ENCODE results near the gene SURF2. TPM values are rescaled to one million over a fixed set of nuclear protein-coding genes. Genes with fewer than 3 reads are reported as not detected.
"Not testable (repeated sequence)": the region's sequence is repeated elsewhere in the genome, so short reads cannot be mapped to it uniquely, and the experiment has no call there.

SURF2 gene
- total RNA-seq (2014; rRNA removed), result 25.3 and 29.6 TPM in 2 replicates
- 32.7 TPM for polyA plus RNA-seq (2012)

- DNase-seq (ENCODE audit: low read depth), result peak; percentile 71
Observed at GRCh38 chr9:133356391-133357091, at the start of gene SURF2, which contains the start of gene SURF1. TSS of gene SURF2 (plus strand) at chr9:133356550. CDS start at chr9:133356593, 43 bp downstream. TSS of gene SURF1 (minus strand) at chr9:133356487. CDS start at chr9:133356453, 34 bp downstream.

- DNase-seq (ENCODE audit: low read depth), result no peak
Observed at GRCh38 chr9:133307301-133307700, 49.0 kb upstream of the SURF2 start.

- no peak for DNase-seq (ENCODE audit: low read depth)
Observed at GRCh38 chr9:133309608-133310007, 46.7 kb upstream of the SURF2 start.

DNA sequence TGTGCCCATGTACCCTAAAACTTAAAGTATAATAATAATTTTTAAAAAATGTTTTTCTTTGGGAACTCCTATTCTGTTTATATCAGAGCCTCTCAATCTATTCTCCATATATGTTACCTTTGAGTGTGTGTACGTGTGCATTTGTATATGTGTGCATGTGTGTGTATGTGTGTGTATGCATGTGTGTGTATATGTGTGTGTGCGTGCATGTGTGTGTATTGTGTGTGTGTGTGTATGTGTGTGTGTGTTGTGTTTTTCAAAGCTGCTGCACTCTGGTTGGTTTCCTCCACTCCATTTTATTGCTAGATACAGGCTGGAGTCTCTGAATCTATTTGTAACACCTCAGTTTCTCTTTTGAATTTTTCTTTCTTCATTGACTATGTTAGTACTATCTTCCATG, 40.4 kb upstream of the SURF2 start:
- DNase-seq (ENCODE audit: low read depth), result no peak

DNA sequence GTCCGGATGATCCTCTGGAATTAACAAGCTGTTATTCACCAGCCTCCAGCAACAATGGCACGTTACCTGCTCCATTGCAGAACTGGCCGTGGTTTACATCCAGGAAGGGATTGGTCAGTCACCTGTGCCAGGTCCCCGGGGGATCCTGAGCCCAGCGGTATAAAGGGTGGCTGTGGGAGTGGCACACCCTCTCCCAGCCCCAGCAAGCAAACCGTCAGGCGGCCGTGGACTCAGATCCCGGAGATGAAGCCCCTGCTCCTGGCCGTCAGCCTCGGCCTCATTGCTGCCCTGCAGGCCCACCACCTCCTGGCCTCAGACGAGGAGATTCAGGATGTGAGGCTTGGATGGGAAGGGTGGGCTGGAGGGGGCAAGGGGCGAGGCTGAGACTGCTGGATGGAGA, 38.8 kb upstream of the SURF2 start:
- not testable (repeated sequence) for DNase-seq (ENCODE audit: low read depth)

DNA sequence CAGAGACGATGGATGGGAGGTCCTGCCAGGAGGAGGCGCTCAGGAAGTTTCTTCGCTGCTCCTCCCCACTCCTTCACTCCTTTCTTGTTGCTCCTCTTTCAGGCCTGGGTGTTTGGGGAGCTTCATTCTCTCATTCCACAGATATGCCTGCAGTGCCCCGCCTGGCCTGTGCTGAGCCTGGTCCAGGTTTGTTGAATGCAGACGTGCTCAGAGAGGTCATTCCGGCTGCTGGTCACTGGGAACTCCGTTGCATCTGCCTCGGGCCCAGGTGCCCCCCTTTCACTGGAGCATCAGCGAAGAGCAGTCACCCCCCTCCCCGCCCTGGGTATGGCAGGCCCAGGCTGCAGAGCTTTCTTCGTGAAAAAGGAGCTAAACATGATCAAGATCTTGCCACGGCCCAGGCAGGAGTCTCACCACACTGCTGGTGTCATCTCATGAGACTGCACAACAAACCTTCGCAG, 35.9 kb upstream of the SURF2 start:
- DNase-seq (ENCODE audit: low read depth), result no peak

- no peak for DNase-seq (ENCODE audit: low read depth)
Observed at GRCh38 chr9:133321411-133321935, 34.9 kb upstream of the SURF2 start.

DNA sequence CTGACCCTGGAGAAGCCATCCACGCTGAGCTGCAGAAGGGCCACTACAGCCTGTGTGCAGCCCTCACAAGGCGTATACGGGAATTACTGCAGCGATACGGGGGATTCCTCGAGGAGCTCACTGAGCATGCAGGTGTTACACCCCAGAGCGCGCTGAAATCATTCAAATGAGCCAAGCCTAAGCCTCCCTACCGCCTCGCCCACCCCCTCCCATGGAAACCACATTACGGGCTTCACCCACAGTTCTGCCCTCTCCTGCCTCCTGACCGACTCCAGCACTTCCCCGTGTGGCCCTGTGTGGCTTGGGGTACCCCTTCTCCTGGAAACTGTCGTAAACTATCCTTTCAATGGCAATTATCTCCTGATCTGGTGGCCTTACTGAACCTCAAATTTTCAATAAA, 33.6 kb upstream of the SURF2 start:
- DNase-seq (ENCODE audit: low read depth), result no peak

DNA sequence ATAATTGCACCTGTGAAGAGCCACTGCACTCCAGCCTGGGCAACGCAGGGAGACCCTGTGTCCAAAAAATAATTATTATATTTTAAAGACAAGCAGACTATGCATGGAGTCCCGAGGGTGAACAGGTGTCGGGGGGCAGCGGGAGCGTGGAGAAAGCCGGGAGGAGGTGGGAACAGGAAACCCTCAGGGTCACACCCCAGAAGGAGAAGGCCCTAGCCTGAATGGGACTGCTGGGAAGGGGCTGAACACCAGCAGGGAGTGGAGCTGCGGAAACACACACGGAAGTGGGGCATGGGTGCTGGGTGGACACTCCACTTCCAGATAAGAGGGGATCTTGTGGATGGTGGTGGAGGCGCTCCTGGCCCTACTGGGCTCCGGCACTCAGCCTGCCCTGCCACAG, 33.1 kb upstream of the SURF2 start:
- no peak for DNase-seq (ENCODE audit: low read depth)

GRCh38 chr9:133323991-133324703, 32.2 kb upstream of the SURF2 start:
- DNase-seq (ENCODE audit: low read depth), result no peak

DNA sequence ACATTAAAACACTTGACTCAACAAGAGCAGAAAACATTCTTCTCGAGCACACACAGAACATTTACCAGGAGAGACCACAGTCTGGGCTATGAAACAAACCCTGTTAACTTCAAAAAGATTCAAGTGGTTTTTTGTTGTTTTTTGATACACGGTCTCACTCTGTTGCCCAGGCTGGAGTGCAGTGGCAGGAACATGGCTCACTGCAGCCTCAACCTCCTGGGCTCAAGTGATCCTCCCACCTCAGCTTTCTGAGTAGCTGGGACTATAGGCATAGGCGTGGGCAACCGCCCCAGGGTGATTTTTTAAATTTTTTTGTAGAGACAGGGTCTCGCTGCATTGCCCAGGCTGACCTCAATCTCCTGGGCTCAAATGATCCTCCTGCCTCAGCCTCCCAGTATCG, 29.3 kb upstream of the SURF2 start:
- not testable (repeated sequence) for DNase-seq (ENCODE audit: low read depth)

- no peak for DNase-seq (ENCODE audit: low read depth)
Observed at GRCh38 chr9:133327834-133328484, 28.4 kb upstream of the SURF2 start.

DNA sequence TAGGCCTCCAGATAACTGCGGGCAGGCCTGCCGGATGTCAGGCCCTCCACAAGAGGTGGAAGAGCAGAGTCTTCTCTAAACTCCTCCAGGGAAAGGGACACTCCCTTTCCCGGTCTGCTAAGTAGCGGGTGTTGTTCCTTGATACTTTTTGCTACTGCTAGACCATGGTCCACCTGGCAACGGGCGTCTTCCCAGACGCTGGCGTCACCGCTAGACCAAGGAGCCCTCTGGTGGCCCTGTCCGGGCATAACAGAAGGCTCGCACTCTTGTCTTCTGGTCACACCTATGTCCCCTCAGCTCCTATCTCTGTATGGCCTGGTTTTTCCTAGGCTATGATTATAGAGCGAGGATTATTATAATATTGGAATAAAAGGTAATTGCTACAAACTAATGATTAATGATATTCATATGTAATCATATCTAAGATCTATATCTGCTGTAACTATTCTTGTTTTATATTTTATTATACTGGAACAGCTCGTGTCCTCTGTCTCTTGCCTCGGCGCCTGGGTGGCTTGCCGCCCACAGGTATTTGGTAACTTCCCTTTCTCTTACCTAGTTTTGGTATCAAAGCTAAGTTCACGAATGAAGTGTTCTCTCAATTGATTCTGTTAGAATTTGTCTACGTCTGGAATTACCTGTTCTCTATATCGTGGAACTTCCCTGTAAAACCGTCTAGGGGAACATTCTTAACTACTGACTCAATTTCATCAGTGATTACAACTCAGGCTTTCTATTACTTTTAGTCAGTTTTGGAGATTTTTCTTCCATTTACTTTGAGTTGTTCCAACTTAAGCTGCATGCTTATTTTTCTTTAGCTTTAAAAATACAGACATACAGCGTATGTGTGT, 26.8 kb upstream of the SURF2 start:
- DNase-seq (ENCODE audit: low read depth), result peak; percentile 14

DNA sequence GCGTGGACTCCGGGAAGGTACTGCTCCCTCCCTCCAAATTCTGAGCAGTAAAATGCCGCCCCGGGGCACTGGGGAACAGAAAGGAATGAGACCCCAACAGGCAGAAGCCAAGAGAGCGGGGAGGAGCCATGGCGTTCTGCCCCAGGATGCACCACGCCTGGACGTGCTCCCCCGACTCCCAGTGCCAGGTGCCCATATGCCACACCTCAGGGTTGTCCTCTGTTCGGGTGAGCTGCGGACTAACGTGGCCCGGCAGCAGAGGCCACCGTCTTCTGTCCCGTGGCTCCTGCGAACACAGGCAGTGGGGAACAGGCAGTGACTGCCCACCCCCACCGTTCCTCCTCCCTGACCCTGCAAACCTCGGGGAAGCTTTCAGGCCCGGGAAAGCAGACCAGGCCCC, 25.1 kb upstream of the SURF2 start:
- DNase-seq (ENCODE audit: low read depth), result no peak

DNA sequence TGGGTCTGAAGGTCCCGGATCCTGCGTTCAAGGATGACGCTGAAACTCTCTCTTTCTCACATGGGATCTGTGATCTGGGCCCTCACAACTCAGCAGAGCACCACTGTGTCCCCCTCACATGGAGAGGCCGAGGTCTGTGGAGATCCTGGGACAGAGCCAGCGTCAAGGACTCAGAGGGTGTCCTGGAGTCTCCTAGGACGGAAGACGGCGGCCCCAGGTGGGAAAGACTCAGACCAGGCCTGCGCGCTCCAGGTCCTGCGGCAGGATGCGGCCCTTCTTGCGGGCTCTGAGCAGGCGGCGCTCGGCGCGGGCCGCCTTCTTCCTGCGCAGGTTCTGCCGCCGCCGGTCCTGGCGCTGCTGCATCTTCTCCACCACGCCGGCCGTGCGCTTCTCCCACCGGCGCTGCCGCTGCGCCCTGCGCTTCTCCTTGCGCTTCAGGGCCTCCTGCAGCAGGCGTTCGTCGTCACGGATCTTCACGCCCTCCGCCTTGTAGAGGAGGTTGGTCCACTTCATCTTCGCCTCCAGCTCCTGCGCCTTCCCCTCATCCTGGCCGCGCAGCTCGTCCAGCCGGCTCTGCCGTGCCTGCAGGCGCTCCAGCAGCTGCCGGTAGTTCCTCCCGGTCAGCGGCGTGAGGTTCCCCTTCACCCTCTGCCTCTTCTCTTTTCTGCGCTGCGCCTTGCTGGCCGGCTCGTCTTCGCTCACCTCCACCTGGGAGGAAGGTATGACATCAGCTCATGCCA, 24.5 kb upstream of the SURF2 start:
- DNase-seq (ENCODE audit: low read depth), result no peak

- DNase-seq (ENCODE audit: low read depth), result no peak
Observed at GRCh38 chr9:133332381-133332730, 24.0 kb upstream of the SURF2 start.

DNA sequence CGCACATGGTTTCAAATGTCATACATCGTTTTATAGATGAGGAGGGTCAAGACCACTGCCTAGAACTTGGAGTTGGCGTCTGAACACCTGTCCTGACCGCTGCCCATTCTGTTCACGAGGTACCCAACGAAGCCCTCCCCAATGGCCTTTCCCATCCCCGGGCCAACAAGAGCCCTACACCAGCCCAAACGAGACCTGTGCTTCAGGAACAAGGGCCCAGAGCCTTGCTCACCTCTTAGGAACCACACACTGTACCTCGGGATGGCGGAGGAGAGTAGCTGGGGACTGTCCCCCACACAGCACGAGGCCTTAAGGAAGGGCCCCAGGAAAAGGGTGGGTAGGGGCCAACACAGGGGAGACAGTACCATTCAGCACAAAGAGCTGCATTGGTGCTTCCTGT, 23.3 kb upstream of the SURF2 start:
- no peak for DNase-seq (ENCODE audit: low read depth)

GRCh38 chr9:133333566-133333965, 22.8 kb upstream of the SURF2 start:
- no peak for DNase-seq (ENCODE audit: low read depth)

DNA sequence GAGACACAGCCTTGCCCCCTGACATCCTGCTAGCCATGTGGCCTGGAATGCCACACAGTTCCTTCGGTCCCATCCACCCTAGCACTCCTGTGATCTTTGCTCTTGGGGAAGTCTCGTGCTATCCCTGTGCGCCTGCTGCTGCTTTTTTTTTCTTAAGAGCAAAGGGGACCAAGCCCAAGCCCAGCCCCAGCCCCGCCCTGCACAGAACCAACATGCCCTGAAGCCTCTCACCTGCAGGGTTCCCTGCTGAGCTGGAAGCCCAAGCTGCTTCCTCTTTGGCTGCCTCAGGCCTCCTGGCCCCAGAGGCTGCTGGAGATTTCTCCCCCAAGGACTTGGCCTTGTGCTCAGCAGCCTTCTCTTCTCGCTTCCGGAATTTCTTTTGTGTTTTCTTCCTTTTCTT, 22.2 kb upstream of the SURF2 start:
- no peak for DNase-seq (ENCODE audit: low read depth)

DNA sequence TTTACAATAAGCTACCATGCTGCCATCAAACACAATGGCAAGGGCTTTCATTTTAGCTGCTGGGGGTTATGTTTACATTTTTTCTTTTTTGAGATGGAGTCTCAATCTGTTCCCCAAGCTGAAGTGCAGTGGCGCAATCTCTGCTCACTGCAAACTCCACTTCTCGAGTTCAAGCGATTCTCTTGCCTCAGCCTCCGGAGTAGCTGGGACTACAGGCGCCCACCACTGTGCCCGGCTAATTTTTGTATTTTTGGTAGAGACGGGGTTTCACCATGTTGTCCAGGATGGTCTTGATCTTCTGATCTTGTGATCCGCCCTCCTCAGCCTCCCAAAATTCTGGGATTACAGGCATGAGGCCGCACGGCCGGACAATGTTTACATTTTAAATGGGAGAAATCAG, 21.5 kb upstream of the SURF2 start:
- not testable (repeated sequence) for DNase-seq (ENCODE audit: low read depth)

Data from LHCN-M2 (cell line).